ENCODE measurements around the gene METTL24. TPM values are rescaled to one million over a fixed set of nuclear protein-coding genes. Genes with fewer than 3 reads are reported as not detected.

Gene METTL24
- total RNA-seq, 6 donors from 2014 or later = 0.78 to 2.7 (median 1.8) TPM; not detected in 1

DNA sequence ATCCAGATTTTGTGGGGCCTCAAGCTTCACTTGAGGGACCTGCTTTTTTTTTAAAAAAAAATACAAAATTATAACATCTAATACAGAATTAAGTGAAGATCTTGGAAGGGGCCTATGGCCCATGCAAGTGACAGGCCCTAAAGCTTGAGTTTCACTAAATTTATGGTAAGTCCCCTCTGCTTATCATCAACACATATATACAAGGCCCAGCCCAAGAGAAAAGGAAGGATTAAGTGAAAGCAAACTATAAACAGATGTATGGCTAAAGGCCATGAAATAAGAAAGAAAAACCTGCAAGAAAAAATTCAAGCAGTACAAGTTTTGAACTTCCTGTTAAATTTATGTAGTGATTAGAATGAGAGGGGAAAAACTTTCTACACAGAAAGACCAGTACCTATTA is 91.2 kb downstream of the METTL24 start:
- Histone ChIP-seq H3K36me3 (no peaks in the 10 kb centered on the region), H3K4me3 (no peak overlapping the region), H3K9me3 (no peaks in the 10 kb centered on the region), H3K27me3 (no peaks in the 10 kb centered on the region), H3K4me1 (no peaks in the 10 kb centered on the region), H3K27ac (no peak overlapping the region)
- TF ChIP-seq CTCF (IDR thresholded peaks at IDR 0.05) (no peak), EP300 (IDR thresholded peaks at IDR 0.05) (no peak), POLR2AphosphoS5 (IDR thresholded peaks at IDR 0.05) (no peak)
- ATAC-seq (ENCODE audit: low FRiP score in 2 of 2) = no peak
- no peak for DNase-seq

- no peaks in the 10 kb centered on the region for H3K4me1 ChIP-seq
- H3K27me3 ChIP-seq = no peaks in the 10 kb centered on the region
- H3K36me3 ChIP-seq = no peaks in the 10 kb centered on the region
- WGBS, 2 donors = 84 to 87% methylated on average over 3 of the region's 3 CpGs
- H3K27ac ChIP-seq = no peak overlapping the region
- ATAC-seq (ENCODE audit: low FRiP score in 2 of 2) = no peak
- no peak overlapping the region for H3K4me3 ChIP-seq
- no peak for DNase-seq
- no peaks in the 10 kb centered on the region for H3K9me3 ChIP-seq
- TF ChIP-seq EP300 (IDR thresholded peaks at IDR 0.05) (no peak), CTCF (IDR thresholded peaks at IDR 0.05) (no peak), POLR2AphosphoS5 (IDR thresholded peaks at IDR 0.05) (no peak), POLR2A (IDR thresholded peaks at IDR 0.05) (no peak)
Observed at GRCh38 chr6:110265273-110265672, 92.9 kb downstream of the METTL24 start.

DNA sequence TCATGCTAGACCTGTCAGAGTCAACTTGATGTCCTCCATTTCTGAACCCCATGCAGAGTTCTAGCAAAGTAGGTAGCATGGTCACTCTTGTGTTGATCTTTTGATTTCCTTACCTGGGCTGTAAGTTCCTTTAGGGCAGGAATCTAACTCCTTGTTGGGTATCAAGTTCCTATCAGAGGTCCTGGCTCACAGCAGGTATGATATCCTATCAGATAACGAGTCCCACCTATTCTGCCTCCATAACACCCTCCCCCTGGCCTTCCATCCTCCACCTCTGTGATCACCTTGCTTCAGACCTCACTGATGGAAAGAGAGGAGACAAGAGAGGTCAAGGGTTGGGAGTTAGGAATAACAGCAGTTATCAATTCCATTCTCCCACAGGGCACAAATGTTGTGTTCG is 101.8 kb downstream of the METTL24 start:
- H3K4me3 ChIP-seq = no peak overlapping the region
- no peak overlapping the region for H3K27ac ChIP-seq
- H3K9me3 ChIP-seq = peaks cover 0 to 8% (median 2%) of the 10 kb centered on the region in 4 donors
- no peak for ATAC-seq (ENCODE audit: low FRiP score in 2 of 2)
- 89 to 90% methylated on average over 2 of the region's 2 CpGs for WGBS, 2 donors
- H3K4me1 ChIP-seq = no peaks in the 10 kb centered on the region
- no peaks in the 10 kb centered on the region for H3K27me3 ChIP-seq
- no peak for DNase-seq
- TF ChIP-seq POLR2A (IDR thresholded peaks at IDR 0.05) (no peak), EP300 (IDR thresholded peaks at IDR 0.05) (no peak), POLR2AphosphoS5 (IDR thresholded peaks at IDR 0.05) (no peak), CTCF (IDR thresholded peaks at IDR 0.05) (no peak)
- no peaks in the 10 kb centered on the region for H3K36me3 ChIP-seq

DNA sequence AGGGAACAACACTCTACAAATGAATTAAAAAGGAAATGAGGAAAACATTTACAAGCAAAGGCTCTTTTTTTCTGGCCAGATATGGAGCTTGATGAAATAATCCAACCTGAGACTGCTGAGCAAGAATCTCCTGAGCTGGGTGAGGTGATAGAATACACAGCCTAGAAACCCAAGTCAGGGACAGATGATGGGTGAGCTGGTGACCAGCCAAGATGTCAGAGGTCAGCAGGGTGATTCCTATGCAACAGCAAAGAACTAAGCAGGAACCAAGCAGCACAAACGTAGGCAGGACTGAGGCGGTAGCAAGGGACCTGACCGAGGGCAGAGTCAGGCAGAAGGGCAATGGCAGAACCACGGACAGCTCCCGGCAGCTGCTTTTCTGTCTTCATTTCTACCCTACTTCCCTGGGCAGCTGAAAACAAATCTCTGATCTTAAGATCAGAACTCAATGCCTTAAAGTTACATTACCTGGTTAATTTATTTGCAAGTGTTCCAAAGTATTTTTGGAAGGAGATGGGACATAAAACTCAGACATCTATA is 102.9 kb downstream of the METTL24 start:
- 25 to 31% methylated on average over 5 of the region's 5 CpGs for WGBS, 2 donors
- no peaks in the 10 kb centered on the region for H3K27me3 ChIP-seq
- no peaks in the 10 kb centered on the region for H3K36me3 ChIP-seq
- no peak overlapping the region for H3K4me3 ChIP-seq
- ATAC-seq (ENCODE audit: low FRiP score in 2 of 2) (no peak), DNase-seq (no peak)
- H3K27ac ChIP-seq = no peak overlapping the region
- peaks cover 0 to 8% (median 2%) of the 10 kb centered on the region in 4 donors for H3K9me3 ChIP-seq
- no peaks in the 10 kb centered on the region for H3K4me1 ChIP-seq
- no peak for TF ChIP-seq POLR2AphosphoS5 (IDR thresholded peaks at IDR 0.05)
- no peak for TF ChIP-seq POLR2A (IDR thresholded peaks at IDR 0.05)
- no peak for TF ChIP-seq CTCF (IDR thresholded peaks at IDR 0.05)
- no peak for TF ChIP-seq EP300 (IDR thresholded peaks at IDR 0.05)

DNA sequence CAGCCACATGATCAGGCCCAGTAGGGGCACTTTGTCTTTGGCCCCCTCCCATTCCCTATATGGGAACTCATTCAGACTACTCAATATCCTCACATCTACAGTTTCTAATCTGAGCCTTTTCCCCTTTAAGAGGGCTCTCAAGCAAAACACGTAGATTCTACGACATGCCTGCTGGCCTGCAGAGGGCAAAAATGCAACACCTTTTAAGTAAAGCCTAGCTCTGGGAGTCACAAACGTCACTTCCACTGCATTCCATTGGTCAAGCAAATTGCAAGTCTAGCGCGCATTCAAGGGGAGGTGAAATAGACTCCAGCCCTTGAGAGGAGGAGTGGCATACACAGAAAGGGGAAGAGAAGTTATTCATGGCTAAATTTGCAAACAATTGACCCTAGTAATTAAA is 107.3 kb downstream of the METTL24 start:
- Histone ChIP-seq H3K9me3 (no peaks in the 10 kb centered on the region), H3K27ac (no peak overlapping the region), H3K36me3 (no peaks in the 10 kb centered on the region), H3K27me3 (no peaks in the 10 kb centered on the region), H3K4me3 (no peak overlapping the region), H3K4me1 (no peaks in the 10 kb centered on the region)
- DNase-seq = no peak
- WGBS, 2 donors = 65% methylated on average over 5 of the region's 5 CpGs
- ATAC-seq (ENCODE audit: low FRiP score in 2 of 2) = no peak
- no peak for TF ChIP-seq EP300 (IDR thresholded peaks at IDR 0.05)
- no peak for TF ChIP-seq POLR2A (IDR thresholded peaks at IDR 0.05)
- no peak for TF ChIP-seq CTCF (IDR thresholded peaks at IDR 0.05)
